BLaER1 (cell line): ENCODE data around the gene PLEKHA7.

ENCODE experiments used
- H3K27ac ChIP-seq: shearing (Covaris generic); formaldehyde crosslinking; 2 replicates; pipeline ENCODE4 v1.8.1; 2022
- H3K27me3 ChIP-seq: shearing (Covaris generic); formaldehyde crosslinking; 2 replicates; pipeline ENCODE4 v1.8.1; 2022
- H3K36me3 ChIP-seq: shearing (Covaris generic); formaldehyde crosslinking; 2 replicates; pipeline ENCODE4 v1.8.1; 2022
- H3K4me1 ChIP-seq: shearing (Covaris generic); formaldehyde crosslinking; 2 replicates; pipeline ENCODE4 v1.8.1; 2022
- H3K4me2 ChIP-seq: shearing (Covaris generic); formaldehyde crosslinking; 2 replicates; pipeline ENCODE4 v1.8.1; 2022
- H3K4me3 ChIP-seq: shearing (Covaris generic); formaldehyde crosslinking; 2 replicates; pipeline ENCODE4 v1.8.1; 2022
- H3K9ac ChIP-seq: shearing (Covaris generic); formaldehyde crosslinking; 2 replicates; pipeline ENCODE4 v1.8.1; 2022
- H3K9me3 ChIP-seq: shearing (Covaris generic); formaldehyde crosslinking; 2 replicates; pipeline ENCODE4 v1.8.1; 2022
- H4K20me1 ChIP-seq: shearing (Covaris generic); formaldehyde crosslinking; 2 replicates; pipeline ENCODE4 v1.8.1; 2022
- Cebpa-rat ChIP-seq: shearing (Covaris generic); IDR thresholded peaks from 2 replicates; pipeline ENCODE4 v1.8.1; 2022

Gene PLEKHA7

DNA sequence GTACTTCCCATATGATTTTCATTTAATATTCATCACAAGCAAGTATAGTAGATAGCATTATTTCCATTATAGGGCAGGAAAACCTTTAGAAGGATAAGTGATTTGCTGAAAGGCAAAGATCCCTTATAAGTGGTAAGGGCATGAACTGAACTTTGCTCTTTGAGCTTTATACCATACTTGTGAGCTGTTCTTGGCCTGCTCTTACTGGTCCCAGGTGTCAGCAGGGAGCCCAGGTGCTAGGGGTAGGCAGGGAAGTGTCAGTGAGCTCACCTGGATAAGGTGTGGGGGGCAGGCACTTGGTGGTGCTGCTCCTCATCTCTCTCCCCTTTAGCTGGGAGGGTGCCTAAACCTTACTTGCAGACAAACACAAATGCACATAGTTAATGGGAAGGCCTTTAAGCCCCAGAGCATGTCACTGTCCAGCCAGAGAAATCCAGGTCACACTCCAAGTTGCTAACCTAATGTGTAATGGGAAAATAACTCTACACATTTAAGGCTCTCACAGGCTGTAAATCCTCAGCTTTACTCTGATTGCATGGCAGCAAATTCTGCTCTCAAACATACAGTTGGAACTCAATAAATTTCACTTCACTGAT is 114.4 kb downstream of the PLEKHA7 start:
- no peaks in the 10 kb centered on the region for H3K27me3 ChIP-seq

DNA sequence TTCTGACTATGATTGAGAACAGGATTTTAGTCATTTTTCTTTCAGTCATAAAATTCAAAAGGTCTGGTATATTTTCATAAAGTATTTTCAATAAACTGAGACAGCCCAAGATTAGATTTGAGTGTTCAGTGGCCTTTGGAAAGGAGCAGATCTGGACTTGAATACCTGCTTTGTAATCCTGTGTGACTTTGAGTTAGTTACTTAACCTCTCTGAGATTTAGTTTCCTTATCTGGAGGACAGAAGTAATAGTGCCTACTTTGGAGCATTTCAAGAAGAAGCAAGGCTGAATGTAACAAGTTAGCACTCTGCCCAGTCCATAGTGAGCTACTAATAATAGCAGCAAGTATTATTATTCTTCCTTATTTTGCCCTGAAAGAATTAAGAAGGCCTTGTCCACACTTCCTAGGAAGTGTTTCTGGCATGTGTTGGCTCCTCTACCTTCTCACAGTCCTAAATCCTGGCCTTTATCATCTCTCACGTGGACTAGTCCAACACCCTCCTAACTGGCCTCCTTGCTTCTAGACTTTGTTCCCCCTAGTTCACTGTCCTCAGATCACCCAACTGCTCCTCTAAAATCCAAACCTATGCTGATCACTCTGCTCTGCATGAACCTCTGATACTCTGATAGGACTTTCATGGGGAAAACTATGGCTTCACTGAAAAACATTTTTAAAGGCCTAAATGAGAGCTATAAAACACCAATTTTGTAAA is 115.8 kb downstream of the PLEKHA7 start:
- H3K4me1 ChIP-seq = peaks cover 44% of the 10 kb centered on the region
- no peak overlapping the region for H3K4me3 ChIP-seq
- H3K27ac ChIP-seq = peak overlapping the region; percentile 8; the same call in 1 of the 2 replicates
- peak overlapping the region; percentile 71 for H3K4me2 ChIP-seq
- no peak overlapping the region for H3K9ac ChIP-seq
- H3K9me3 ChIP-seq = no peaks in the 10 kb centered on the region
- no peaks in the 10 kb centered on the region for H4K20me1 ChIP-seq
- no peak for TF ChIP-seq Cebpa-rat
- no peaks in the 10 kb centered on the region for H3K36me3 ChIP-seq
- no peaks in the 10 kb centered on the region for H3K27me3 ChIP-seq

More for the DNA sequence above, 114.4 kb downstream of the PLEKHA7 start:
- Histone ChIP-seq H4K20me1 (no peaks in the 10 kb centered on the region), H3K4me3 (no peak overlapping the region), H3K4me1 (peaks cover 52% of the 10 kb centered on the region), H3K27ac (no peak overlapping the region), H3K36me3 (no peaks in the 10 kb centered on the region), H3K9ac (no peak overlapping the region), H3K9me3 (no peaks in the 10 kb centered on the region), H3K4me2 (no peak overlapping the region)
- no peak for TF ChIP-seq Cebpa-rat

DNA sequence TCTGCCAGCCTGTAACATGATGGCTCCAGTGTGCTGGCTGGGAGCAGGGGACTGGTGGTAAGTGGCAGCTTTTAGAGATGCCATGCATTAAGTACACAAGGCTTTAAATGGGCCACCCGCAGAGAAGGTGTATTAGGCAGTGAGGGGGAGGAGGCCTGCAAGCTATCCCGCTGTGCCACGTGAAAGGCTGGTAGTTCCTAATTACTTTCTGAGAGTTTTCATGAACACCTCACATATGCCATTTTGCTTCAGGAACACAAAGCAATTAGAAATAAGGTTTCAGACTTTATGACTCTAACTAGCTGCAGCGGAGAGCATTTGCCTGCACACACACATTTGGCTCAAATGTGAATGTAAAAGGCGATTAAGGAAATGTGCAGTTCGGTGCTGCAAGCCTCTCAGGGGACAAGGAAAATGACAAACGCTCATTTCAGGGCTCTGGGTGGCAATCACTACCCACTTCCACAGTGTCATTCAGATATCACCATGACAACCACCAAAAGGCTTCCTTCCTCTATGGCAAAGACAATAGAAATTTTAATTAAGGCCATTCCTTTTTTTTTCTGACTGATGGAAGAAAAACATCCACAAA is 116.6 kb downstream of the PLEKHA7 start:
- peaks cover 35% of the 10 kb centered on the region for H3K4me1 ChIP-seq
- H3K9ac ChIP-seq = no peak overlapping the region
- H3K4me2 ChIP-seq = peak overlapping the region; percentile 71
- H3K4me3 ChIP-seq = no peak overlapping the region
- H3K9me3 ChIP-seq = no peaks in the 10 kb centered on the region
- no peaks in the 10 kb centered on the region for H3K36me3 ChIP-seq
- no peak overlapping the region for H3K27ac ChIP-seq
- no peaks in the 10 kb centered on the region for H3K27me3 ChIP-seq
- TF ChIP-seq Cebpa-rat = no peak
- H4K20me1 ChIP-seq = no peaks in the 10 kb centered on the region

DNA sequence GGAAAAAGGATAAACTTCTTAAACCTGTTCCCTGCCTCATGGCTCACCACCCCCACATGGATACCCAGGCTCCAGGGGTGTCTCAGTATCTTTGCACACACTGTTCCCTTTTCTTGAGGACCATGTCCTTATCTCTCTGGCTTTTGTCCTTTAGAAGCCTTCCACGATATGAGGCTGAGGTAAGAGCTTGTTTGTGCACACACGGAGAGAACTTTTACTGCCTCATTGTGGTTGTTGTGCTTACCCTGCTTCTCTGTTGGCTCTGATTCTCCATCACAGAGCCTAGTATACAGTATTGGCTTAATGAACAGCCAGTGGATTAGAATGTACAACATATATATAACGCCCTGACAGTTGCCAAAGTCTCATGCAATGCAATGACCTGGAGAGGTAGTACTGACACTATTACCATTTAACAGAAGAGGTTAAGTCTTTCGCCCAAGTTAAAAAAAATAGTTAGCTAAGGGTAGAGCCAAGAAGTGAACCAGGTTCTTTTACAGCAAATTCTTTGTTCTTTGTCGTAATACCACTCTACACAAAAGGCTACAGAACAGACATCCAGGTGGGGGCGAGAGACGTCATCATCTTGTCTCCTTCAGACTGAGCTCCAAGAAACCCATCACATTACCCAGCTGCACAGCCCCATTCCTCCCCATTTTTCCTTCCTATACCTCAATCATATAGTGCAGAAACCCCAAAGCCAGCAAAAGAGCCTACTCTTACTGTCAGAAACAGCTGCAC is 117.3 kb downstream of the PLEKHA7 start:
- H3K4me1 ChIP-seq = peaks cover 29% of the 10 kb centered on the region
- no peak overlapping the region for H3K9ac ChIP-seq
- H3K4me2 ChIP-seq = peak overlapping the region; percentile 71
- TF ChIP-seq Cebpa-rat = no peak
- H3K4me3 ChIP-seq = no peak overlapping the region
- no peaks in the 10 kb centered on the region for H3K27me3 ChIP-seq
- no peaks in the 10 kb centered on the region for H3K36me3 ChIP-seq
- no peaks in the 10 kb centered on the region for H4K20me1 ChIP-seq
- H3K9me3 ChIP-seq = no peaks in the 10 kb centered on the region
- no peak overlapping the region for H3K27ac ChIP-seq

DNA sequence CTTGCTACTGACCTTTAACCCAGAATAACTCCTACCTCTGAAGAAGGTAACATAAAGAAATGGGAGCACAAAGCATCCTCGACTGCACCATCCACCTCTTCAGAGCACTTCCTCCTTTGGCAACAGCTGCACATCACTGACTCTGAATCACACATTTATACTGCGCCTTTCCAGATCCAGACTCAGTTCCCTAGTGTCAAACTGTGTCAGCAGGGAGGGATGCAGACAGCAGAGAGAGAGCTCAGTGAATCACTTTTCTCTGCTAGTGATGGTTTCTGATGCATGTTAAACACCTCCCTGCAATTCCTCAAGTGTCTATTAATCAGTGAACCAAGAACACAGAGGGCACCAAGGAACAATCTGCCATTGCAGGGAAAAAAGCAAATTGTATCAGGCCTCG is 118.9 kb downstream of the PLEKHA7 start:
- H4K20me1 ChIP-seq = no peaks in the 10 kb centered on the region
- no peak overlapping the region for H3K4me2 ChIP-seq
- no peak overlapping the region for H3K27ac ChIP-seq
- no peaks in the 10 kb centered on the region for H3K36me3 ChIP-seq
- H3K9ac ChIP-seq = no peak overlapping the region
- no peak overlapping the region for H3K4me3 ChIP-seq
- no peak for TF ChIP-seq Cebpa-rat
- peaks cover 8% of the 10 kb centered on the region for H3K9me3 ChIP-seq
- peaks cover 22% of the 10 kb centered on the region for H3K4me1 ChIP-seq
- no peaks in the 10 kb centered on the region for H3K27me3 ChIP-seq

DNA sequence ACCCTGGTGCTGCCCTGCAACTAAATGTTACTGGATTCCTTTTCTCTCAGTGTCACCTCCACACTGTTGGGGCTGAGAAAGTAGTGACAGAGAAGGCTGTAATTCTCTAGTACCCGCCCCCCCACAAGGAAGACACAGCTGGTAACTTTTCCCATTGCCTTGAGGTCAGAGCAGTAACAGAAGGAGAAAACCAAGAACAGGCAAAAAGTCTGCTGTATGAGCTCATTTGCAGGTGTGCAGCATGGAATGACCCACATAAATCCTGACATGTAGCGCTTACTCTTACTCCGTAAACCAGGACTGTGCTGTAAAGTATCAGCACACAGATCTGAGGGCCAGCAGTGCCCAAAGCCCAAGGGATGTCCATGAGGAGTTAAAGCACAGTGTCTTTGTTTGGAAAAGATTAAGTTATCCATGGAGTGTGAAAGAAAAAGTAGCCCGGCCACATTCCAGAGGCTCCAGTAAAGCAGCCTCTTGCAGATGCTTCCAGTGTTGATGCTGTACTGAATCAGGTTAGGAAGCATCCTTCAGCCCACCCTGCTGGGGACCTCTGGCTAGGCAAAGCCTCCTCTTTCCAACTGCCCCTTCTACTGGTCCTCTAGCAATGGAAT is 120.7 kb downstream of the PLEKHA7 start:
- H3K4me3 ChIP-seq = no peak overlapping the region
- H3K9ac ChIP-seq = no peak overlapping the region
- no peaks in the 10 kb centered on the region for H3K27me3 ChIP-seq
- H3K9me3 ChIP-seq = peaks cover 19% of the 10 kb centered on the region
- no peaks in the 10 kb centered on the region for H3K36me3 ChIP-seq
- H3K27ac ChIP-seq = no peak overlapping the region
- TF ChIP-seq Cebpa-rat = no peak
- H3K4me1 ChIP-seq = peaks cover 20% of the 10 kb centered on the region
- no peak overlapping the region for H3K4me2 ChIP-seq
- H4K20me1 ChIP-seq = no peaks in the 10 kb centered on the region

DNA sequence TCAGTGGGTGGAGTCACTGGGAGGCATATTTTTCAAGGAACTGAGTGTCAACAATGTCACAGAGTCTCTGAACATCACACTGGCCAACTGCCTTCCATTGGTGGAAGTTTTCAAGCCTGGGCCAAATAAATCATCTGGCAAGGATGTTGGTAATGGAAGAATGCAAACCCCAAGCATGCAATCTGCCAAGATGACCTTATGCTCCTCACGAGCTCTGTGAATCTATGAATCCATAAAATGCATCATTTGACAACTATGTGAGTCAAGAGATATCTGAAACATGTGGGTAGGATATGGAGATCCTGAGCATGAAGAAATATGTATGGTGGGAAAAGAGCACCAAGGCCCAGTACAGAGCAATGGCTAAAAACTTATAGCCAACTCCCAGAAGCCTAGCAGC is 122.2 kb downstream of the PLEKHA7 start:
- H3K36me3 ChIP-seq = no peaks in the 10 kb centered on the region

DNA sequence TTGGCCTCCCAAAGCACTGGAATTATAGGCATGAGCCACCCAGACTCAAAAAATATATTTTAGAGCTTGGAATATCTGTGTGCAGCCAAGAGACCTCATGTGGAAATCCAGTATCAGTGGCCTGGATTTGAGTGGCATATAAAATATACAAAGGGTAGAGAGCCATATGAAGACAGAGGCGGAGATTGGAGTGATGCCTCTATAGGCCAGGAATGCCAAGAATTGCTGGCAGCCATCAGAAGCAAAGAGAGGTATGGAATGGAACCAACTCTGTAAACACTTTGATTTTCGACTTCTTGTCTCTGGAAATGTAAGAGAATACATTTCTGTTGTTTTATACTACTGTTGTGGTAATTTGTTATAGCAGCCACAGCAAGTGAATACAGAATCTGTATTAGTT is 123.0 kb downstream of the PLEKHA7 start:
- no peaks in the 10 kb centered on the region for H4K20me1 ChIP-seq
- H3K4me1 ChIP-seq = no peaks in the 10 kb centered on the region
- H3K27ac ChIP-seq = no peak overlapping the region
- H3K4me2 ChIP-seq = no peak overlapping the region
- H3K4me3 ChIP-seq = no peak overlapping the region
- TF ChIP-seq Cebpa-rat = no peak
- H3K9ac ChIP-seq = no peak overlapping the region
- no peaks in the 10 kb centered on the region for H3K27me3 ChIP-seq
- H3K36me3 ChIP-seq = no peaks in the 10 kb centered on the region
- H3K9me3 ChIP-seq = peaks cover 30% of the 10 kb centered on the region

More for the DNA sequence above, 122.2 kb downstream of the PLEKHA7 start:
- peaks cover 4% of the 10 kb centered on the region for H3K4me1 ChIP-seq
- no peaks in the 10 kb centered on the region for H3K27me3 ChIP-seq
- H3K9me3 ChIP-seq = peaks cover 30% of the 10 kb centered on the region
- no peak overlapping the region for H3K9ac ChIP-seq
- H3K4me2 ChIP-seq = no peak overlapping the region
- no peak overlapping the region for H3K27ac ChIP-seq
- no peak overlapping the region for H3K4me3 ChIP-seq
- no peak for TF ChIP-seq Cebpa-rat
- H4K20me1 ChIP-seq = no peaks in the 10 kb centered on the region

DNA sequence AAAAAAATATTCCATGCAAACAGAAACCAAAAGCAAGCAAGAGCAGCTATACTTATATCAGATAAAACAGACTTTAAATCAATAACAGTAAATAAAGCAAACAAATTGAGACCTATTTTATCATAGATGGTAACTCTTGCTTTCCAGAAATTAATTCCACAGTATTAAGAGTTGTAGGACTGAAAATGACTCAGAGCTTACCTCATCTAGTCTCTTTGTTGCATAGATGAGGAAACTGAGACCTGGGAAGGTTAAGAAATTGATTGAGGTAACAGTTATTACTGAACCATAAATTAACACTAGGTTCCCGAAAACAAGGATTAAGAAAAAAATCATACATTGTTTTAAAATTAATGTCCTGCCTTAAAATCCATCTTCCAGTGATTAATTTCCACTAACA is 123.8 kb downstream of the PLEKHA7 start:
- H3K4me1 ChIP-seq = no peaks in the 10 kb centered on the region
- no peak overlapping the region for H3K9ac ChIP-seq
- H3K4me2 ChIP-seq = no peak overlapping the region
- no peaks in the 10 kb centered on the region for H3K36me3 ChIP-seq
- peaks cover 30% of the 10 kb centered on the region for H3K9me3 ChIP-seq
- H3K27ac ChIP-seq = no peak overlapping the region
- no peaks in the 10 kb centered on the region for H4K20me1 ChIP-seq
- H3K4me3 ChIP-seq = no peak overlapping the region
- no peak for TF ChIP-seq Cebpa-rat
- no peaks in the 10 kb centered on the region for H3K27me3 ChIP-seq
